Lower leg skin (tissue), 3 donors: ENCODE results near the gene ZFYVE9.

ENCODE experiments used
- POLR2A ChIP-seq, 2 donors: fragments of 450-650 bp; IDR thresholded peaks; one replicate each; pipeline ENCODE4 v1.6.1; 2016 to 2017; ENCODE audit warnings: antibody characterized with exemption in 2 of 2, mild to moderate bottlenecking in 1 of 2, moderate library complexity in 1 of 2
- TF ChIP-seq, protein P1 (sequence below), 3 donors: fragments of 450-650 bp; IDR thresholded peaks; one replicate each; pipeline ENCODE4 v1.5.1; 2016; ENCODE audit warnings: antibody characterized with exemption in 3 of 3, mild to moderate bottlenecking in 3 of 3, moderate library complexity in 2 of 3

DNA sequence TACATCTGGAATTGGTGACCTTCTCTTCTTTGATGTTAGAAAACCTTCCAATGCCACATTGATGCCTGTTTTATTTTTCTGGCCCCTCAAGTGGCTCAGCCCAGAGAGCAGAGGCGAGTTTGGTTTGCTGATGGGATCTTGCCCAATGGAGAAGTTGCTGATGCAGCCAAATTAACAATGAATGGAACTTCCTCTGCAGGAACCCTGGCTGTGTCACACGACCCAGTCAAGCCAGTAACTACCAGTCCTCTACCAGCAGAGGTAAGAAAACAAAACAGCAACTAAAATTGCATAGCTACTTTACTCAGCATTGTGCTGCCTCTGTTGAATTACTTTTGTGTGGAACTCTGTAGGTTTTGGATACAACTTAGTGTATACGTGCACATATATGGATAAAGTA, 126.5 kb downstream of the ZFYVE9 start:
- TF ChIP-seq, protein P1, sequence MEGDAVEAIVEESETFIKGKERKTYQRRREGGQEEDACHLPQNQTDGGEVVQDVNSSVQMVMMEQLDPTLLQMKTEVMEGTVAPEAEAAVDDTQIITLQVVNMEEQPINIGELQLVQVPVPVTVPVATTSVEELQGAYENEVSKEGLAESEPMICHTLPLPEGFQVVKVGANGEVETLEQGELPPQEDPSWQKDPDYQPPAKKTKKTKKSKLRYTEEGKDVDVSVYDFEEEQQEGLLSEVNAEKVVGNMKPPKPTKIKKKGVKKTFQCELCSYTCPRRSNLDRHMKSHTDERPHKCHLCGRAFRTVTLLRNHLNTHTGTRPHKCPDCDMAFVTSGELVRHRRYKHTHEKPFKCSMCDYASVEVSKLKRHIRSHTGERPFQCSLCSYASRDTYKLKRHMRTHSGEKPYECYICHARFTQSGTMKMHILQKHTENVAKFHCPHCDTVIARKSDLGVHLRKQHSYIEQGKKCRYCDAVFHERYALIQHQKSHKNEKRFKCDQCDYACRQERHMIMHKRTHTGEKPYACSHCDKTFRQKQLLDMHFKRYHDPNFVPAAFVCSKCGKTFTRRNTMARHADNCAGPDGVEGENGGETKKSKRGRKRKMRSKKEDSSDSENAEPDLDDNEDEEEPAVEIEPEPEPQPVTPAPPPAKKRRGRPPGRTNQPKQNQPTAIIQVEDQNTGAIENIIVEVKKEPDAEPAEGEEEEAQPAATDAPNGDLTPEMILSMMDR (IDR thresholded peaks at IDR 0.05): no peak
- no peak for TF ChIP-seq POLR2A (IDR thresholded peaks at IDR 0.05)
